OCI-LY3 (cell line): Measurements from ENCODE around the gene NIP7.

Experiments
- EZH2phosphoT487 ChIP-seq: fragments of 200-600 bp; shearing (Covaris generic); IDR thresholded peaks from 2 replicates; pipeline ENCODE4 v1.6.1; 2018; ENCODE audit warnings: antibody characterized with exemption, mixed run types, low read depth
- TF ChIP-seq, protein P1 (sequence below): fragments of 200-600, 300-600 bp; sonication (generic); IDR thresholded peaks from 2 replicates; pipeline ENCODE4 v1.5.1; 2014; ENCODE audit warnings: antibody characterized with exemption, low read length, low read depth

DNA sequence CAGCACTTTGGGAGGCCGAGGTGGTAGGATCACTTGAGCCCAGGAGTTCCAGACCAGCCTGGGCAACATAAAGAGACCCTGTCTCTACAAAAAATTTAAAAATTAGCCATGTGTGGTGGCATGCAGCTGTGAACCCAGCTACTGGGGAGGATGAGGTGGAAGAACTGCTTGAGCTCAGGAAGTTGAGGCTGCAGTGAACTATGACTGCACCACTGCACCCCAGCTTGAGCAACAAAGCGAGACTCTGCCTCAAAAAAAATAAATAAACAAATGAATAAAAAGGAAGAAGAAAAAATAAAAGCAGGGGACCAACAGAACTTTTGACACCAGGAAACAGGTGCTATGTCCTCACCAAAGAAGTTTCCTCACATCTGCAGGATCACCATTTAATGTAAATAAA is 32.0 kb downstream of the NIP7 start:
- TF ChIP-seq, protein P1, sequence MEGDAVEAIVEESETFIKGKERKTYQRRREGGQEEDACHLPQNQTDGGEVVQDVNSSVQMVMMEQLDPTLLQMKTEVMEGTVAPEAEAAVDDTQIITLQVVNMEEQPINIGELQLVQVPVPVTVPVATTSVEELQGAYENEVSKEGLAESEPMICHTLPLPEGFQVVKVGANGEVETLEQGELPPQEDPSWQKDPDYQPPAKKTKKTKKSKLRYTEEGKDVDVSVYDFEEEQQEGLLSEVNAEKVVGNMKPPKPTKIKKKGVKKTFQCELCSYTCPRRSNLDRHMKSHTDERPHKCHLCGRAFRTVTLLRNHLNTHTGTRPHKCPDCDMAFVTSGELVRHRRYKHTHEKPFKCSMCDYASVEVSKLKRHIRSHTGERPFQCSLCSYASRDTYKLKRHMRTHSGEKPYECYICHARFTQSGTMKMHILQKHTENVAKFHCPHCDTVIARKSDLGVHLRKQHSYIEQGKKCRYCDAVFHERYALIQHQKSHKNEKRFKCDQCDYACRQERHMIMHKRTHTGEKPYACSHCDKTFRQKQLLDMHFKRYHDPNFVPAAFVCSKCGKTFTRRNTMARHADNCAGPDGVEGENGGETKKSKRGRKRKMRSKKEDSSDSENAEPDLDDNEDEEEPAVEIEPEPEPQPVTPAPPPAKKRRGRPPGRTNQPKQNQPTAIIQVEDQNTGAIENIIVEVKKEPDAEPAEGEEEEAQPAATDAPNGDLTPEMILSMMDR, result no peak
- TF ChIP-seq EZH2phosphoT487, result no peak
